OCI-LY1 (cell line): ENCODE data around the gene LRRC57.

Experiments
- H2AFZ ChIP-seq: fragments of 200-600 bp; sonication (generic), shearing (Covaris generic); 2 replicates; pipeline ENCODE4 v1.6.0; 2014; ENCODE audit warnings: antibody characterized with exemption, mild to moderate bottlenecking, low read length
- H3F3A ChIP-seq: fragments of 200-600 bp; sonication (generic), shearing (Covaris generic); 2 replicates; pipeline ENCODE4 v1.6.0; 2014; ENCODE audit warnings: mild to moderate bottlenecking, antibody characterized with exemption, low read length, moderate library complexity; ENCODE audit not compliant: insufficient read depth
- H3K27ac ChIP-seq: fragments of 200-600 bp; sonication (generic); 2 replicates; pipeline ENCODE4 v1.5.1; 2014; ENCODE audit warnings: low read length, mixed run types, mild to moderate bottlenecking, low read depth; ENCODE audit not compliant: poor library complexity, severe bottlenecking
- H3K27me3 ChIP-seq: fragments of 200-600 bp; sonication (generic); 2 replicates; pipeline ENCODE4 v1.6.0; 2014; ENCODE audit warnings: antibody characterized with exemption, mild to moderate bottlenecking, low read length, moderate library complexity; ENCODE audit not compliant: insufficient read depth
- H3K36me3 ChIP-seq: fragments of 200-600 bp; sonication (generic); 2 replicates; pipeline ENCODE4 v1.6.1; 2014; ENCODE audit warnings: mild to moderate bottlenecking, antibody characterized with exemption, low read length, moderate library complexity, mixed read lengths; ENCODE audit not compliant: insufficient read depth
- H3K4me1 ChIP-seq: fragments of 200-600 bp; sonication (generic); 2 replicates; pipeline ENCODE4 v1.5.1; 2014; ENCODE audit warnings: mild to moderate bottlenecking, low read length, moderate library complexity; ENCODE audit not compliant: insufficient read depth, severe bottlenecking
- H3K4me2 ChIP-seq: fragments of 200-600 bp; sonication (generic), shearing (Covaris generic); 2 replicates; pipeline ENCODE4 v1.6.1; 2014; ENCODE audit warnings: low read length
- H3K4me3 ChIP-seq: fragments of 200-600 bp; sonication (generic); 2 replicates; pipeline ENCODE4 v1.5.1; 2014; ENCODE audit warnings: low read length, low read depth, mild to moderate bottlenecking, mixed read lengths; ENCODE audit not compliant: poor library complexity, severe bottlenecking
- H3K79me2 ChIP-seq: fragments of 200-600 bp; shearing (Covaris generic); 2 replicates; pipeline ENCODE4 v1.6.1; 2016; ENCODE audit warnings: mixed run types, low read length, mixed read lengths; ENCODE audit not compliant: insufficient read depth
- H3K9ac ChIP-seq: fragments of 200-600 bp; sonication (generic), shearing (Covaris generic); 2 replicates; pipeline ENCODE4 v1.6.1; 2014; ENCODE audit warnings: mild to moderate bottlenecking, low read length, mixed read lengths
- H3K9me2 ChIP-seq: fragments of 200-600 bp; sonication (generic), shearing (Covaris generic); 2 replicates; pipeline ENCODE4 v1.6.1; 2014; ENCODE audit warnings: low read depth, mild to moderate bottlenecking, low read length, mixed read lengths
- H3K9me3 ChIP-seq: fragments of 200-600 bp; shearing (Covaris generic); 2 replicates; pipeline ENCODE4 v1.6.1; 2014; ENCODE audit warnings: low read length, mixed read lengths
- H4K20me1 ChIP-seq: fragments of 200-600 bp; sonication (generic), shearing (Covaris generic); 2 replicates; pipeline ENCODE4 v1.6.0; 2016; ENCODE audit warnings: mild to moderate bottlenecking, low read length; ENCODE audit not compliant: insufficient read depth
- EZH2 ChIP-seq: fragments of 200-600 bp; sonication (generic), shearing (Covaris generic); IDR thresholded peaks from 2 replicates; pipeline ENCODE4 v1.8.0; 2017; ENCODE audit warnings: borderline replicate concordance, mixed run types, mild to moderate bottlenecking, antibody characterized with exemption, low read length, moderate library complexity, mixed read lengths
- TF ChIP-seq, protein P1 (sequence below): fragments of 200-600 bp; sonication (generic), shearing (Covaris generic); IDR thresholded peaks from 2 replicates; pipeline ENCODE4 v1.5.1; 2017; ENCODE audit warnings: mild to moderate bottlenecking, antibody characterized with exemption, low read length, moderate library complexity, mixed read lengths

LRRC57 gene

DNA sequence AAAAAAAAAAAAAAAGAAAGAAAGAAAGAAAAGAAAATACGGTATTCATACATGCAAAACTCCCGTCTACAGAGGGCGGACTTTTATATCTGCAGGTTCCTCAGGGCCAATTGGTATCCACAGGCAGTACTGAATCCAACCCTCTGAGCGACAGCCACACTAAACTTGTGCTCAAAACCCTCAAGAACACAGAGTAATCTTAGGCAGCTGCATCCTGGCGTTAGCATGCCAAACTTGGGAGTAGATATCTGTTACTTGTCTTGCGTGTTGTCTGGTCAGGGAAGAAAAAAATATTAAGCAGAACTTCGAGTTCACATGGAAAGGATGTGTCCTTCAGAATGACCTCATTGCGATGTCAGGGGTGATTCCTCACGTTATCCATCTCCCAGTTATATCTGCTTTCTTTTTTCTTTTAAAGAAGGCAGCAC lies 40.3 kb downstream of the LRRC57 start:
- TF ChIP-seq, protein P1, sequence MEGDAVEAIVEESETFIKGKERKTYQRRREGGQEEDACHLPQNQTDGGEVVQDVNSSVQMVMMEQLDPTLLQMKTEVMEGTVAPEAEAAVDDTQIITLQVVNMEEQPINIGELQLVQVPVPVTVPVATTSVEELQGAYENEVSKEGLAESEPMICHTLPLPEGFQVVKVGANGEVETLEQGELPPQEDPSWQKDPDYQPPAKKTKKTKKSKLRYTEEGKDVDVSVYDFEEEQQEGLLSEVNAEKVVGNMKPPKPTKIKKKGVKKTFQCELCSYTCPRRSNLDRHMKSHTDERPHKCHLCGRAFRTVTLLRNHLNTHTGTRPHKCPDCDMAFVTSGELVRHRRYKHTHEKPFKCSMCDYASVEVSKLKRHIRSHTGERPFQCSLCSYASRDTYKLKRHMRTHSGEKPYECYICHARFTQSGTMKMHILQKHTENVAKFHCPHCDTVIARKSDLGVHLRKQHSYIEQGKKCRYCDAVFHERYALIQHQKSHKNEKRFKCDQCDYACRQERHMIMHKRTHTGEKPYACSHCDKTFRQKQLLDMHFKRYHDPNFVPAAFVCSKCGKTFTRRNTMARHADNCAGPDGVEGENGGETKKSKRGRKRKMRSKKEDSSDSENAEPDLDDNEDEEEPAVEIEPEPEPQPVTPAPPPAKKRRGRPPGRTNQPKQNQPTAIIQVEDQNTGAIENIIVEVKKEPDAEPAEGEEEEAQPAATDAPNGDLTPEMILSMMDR = no peak
- TF ChIP-seq EZH2 = no peak
- H3K4me2 ChIP-seq = peak overlapping the region; percentile 6; the same call in 1 of the 2 replicates
- no peaks in the 10 kb centered on the region for H4K20me1 ChIP-seq
- H3K27me3 ChIP-seq = no peaks in the 10 kb centered on the region
- H3K4me1 ChIP-seq = peaks cover 65% of the 10 kb centered on the region
- no peak overlapping the region for H2AFZ ChIP-seq
- H3K27ac ChIP-seq = peak overlapping the region; percentile 67
- peaks cover 12% of the 10 kb centered on the region; the same call in 1 of the 2 replicates for H3K36me3 ChIP-seq
- H3K9me3 ChIP-seq = no peaks in the 10 kb centered on the region
- H3K79me2 ChIP-seq = peaks cover 5% of the 10 kb centered on the region; the same call in 1 of the 2 replicates
- H3K9ac ChIP-seq = no peak overlapping the region
- no peak overlapping the region for H3K4me3 ChIP-seq
- H3F3A ChIP-seq = peaks cover 6% of the 10 kb centered on the region; the same call in 1 of the 2 replicates
- H3K9me2 ChIP-seq = no peaks in the 10 kb centered on the region

DNA sequence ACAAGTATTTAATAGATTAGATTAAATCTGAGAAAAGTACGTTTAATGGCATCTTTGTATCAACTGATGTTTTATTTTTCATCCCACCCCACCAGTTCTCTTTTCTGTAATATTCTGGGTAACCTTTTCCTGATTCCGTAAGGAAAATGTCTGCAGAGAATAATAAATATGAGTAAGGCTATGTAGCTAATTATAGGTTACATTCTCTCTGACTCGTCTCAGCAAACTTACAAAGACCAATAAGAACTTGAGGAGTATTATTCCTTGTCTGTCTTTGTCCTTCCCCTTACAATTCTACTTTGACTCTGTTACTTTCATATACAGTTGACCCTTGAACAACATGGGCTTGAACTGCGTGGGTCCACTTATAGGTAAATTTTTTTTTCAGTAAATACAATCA lies 41.1 kb downstream of the LRRC57 start:
- 0 out of 2 replicates have a peak, but pooled peaks cover 11% of the 10 kb centered on the region for H3F3A ChIP-seq
- no peaks in the 10 kb centered on the region for H3K9me2 ChIP-seq
- TF ChIP-seq, protein P1 = no peak
- peak overlapping the region; percentile 2; the same call in 1 of the 2 replicates for H3K4me2 ChIP-seq
- no peak overlapping the region for H2AFZ ChIP-seq
- H3K9me3 ChIP-seq = no peaks in the 10 kb centered on the region
- H3K9ac ChIP-seq = no peak overlapping the region
- peaks cover 8% of the 10 kb centered on the region; the same call in 1 of the 2 replicates for H3K36me3 ChIP-seq
- H3K79me2 ChIP-seq = peaks cover 5% of the 10 kb centered on the region; the same call in 1 of the 2 replicates
- no peak overlapping the region for H3K4me3 ChIP-seq
- no peaks in the 10 kb centered on the region for H4K20me1 ChIP-seq
- H3K27ac ChIP-seq = peak overlapping the region; percentile 67
- H3K4me1 ChIP-seq = peaks cover 72% of the 10 kb centered on the region
- H3K27me3 ChIP-seq = no peaks in the 10 kb centered on the region

DNA sequence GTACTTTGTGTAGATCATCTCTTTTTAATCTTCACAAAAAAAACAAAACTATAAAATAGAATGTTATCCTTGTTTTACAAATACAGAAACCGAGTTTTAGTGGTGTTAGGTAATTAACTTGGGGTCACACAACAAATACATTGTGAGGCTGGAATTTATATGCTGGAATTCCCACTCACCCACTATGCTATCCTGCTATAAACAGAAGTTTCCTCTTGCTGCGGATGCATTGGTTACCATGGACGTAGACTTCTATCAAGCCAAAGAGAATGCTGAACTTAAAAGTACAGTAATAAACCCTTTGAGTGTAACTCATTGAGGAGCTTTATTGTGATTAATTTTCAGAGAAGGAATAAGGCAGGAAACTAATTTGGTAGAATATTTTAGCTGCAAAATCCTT lies 44.0 kb downstream of the LRRC57 start:
- Histone ChIP-seq H3K9ac (peak overlapping the region; percentile 44; the same call in 1 of the 2 replicates), H2AFZ (no peak overlapping the region), H3K27me3 (no peaks in the 10 kb centered on the region), H4K20me1 (no peaks in the 10 kb centered on the region), H3K9me3 (no peaks in the 10 kb centered on the region), H3K9me2 (no peaks in the 10 kb centered on the region), H3K79me2 (peaks cover 12% of the 10 kb centered on the region; the same call in 1 of the 2 replicates), H3K4me1 (peaks cover 92% of the 10 kb centered on the region), H3K36me3 (peaks cover 17% of the 10 kb centered on the region; the same call in 1 of the 2 replicates), H3K4me2 (peak overlapping the region; percentile 49; the same call in 1 of the 2 replicates), H3F3A (peaks cover 15% of the 10 kb centered on the region; the same call in 1 of the 2 replicates), H3K4me3 (no peak overlapping the region), H3K27ac (peak overlapping the region; percentile 91)
- TF ChIP-seq, protein P1 = no peak
- TF ChIP-seq EZH2 = no peak
